Heart left ventricle (tissue), 16 donors: ENCODE measurements around the gene CDC27. TPM values are rescaled to one million over a fixed set of nuclear protein-coding genes. Genes with fewer than 3 reads are reported as not detected.

Source experiments
- ATAC-seq, 4 donors: fragments of 200-7000 bp; cut with Tn5 transposase; one replicate each; pipeline ENCODE4 v1.9.1; 2020 to 2022; ENCODE audit warnings: moderate library complexity in 4 of 4, mild to moderate bottlenecking in 3 of 4, moderate number of reproducible peaks in 1 of 4
- DNase-seq, 5 donors: peaks; one replicate each; pipeline ENCODE4 v3.0.0-alpha.2; 2020
- H3K27ac ChIP-seq, 12 donors: fragments of 200-600 bp; sonication (generic) in 4 of 12; one replicate each; pipeline versions ENCODE4 v1.5.0 to v1.8.0; 2016 to 2022; ENCODE audit warnings: mild to moderate bottlenecking in 2 of 12
- H3K27me3 ChIP-seq, 9 donors: fragments of 200-600 bp; sonication (generic) in 2 of 9; one replicate each; pipeline versions ENCODE4 v1.5.1 to v1.8.0; 2016 to 2022; ENCODE audit warnings: mild to moderate bottlenecking in 3 of 9
- H3K36me3 ChIP-seq, 9 donors: fragments of 200-600 bp; sonication (generic) in 2 of 9; one replicate each; pipeline versions ENCODE4 v1.5.0 to v1.8.0; 2018 to 2022; ENCODE audit warnings: mild to moderate bottlenecking in 2 of 9
- H3K4me1 ChIP-seq, 12 donors: fragments of 200-600 bp; sonication (generic) in 4 of 12; one replicate each; pipeline versions ENCODE4 v1.5.0 to v1.8.0; 2016 to 2022; ENCODE audit warnings: mild to moderate bottlenecking in 3 of 12
- H3K4me3 ChIP-seq, 12 donors: fragments of 200-600 bp; sonication (generic) in 4 of 12; one replicate each; pipeline versions ENCODE4 v1.5.0 to v1.8.0; 2017 to 2022; ENCODE audit warnings: mild to moderate bottlenecking in 9 of 12, moderate library complexity in 4 of 12
- H3K9me3 ChIP-seq, 12 donors: fragments of 200-600 bp; sonication (generic) in 4 of 12; one replicate each; pipeline versions ENCODE4 v1.5.0 to v1.8.0; 2016 to 2022; ENCODE audit warnings: mild to moderate bottlenecking in 1 of 12
- POLR2A ChIP-seq, 2 donors: fragments of 450-650 bp; IDR thresholded peaks; one replicate each; pipeline ENCODE4 v1.6.1; 2017; ENCODE audit warnings: antibody characterized with exemption in 2 of 2, mild to moderate bottlenecking in 2 of 2, moderate library complexity in 2 of 2
- WGBS, 4 donors: extraction: QIAGEN DNeasy Blood & Tissue Kit in 2 of 4; methylation state at CpG; one replicate each; pipeline versions ENCODE4 v1.1.5 to v1.1.7; 2013 to 2018; 5-methylcytosine and 5-hydroxymethylcytosine counted together
- intact Hi-C, 10 donors: fragments of 100-400 bp; cut with DNase I; formaldehyde crosslinking; loops; one replicate each; pipeline versions ENCODE4 v1.11.1 to v1.14.2; 2022
- polyA plus RNA-seq, 2 donors: library from polyadenylated mRNA; stranded (reverse); fragments of 200-250 nt; gene quantifications; one replicate each; pipeline ENCODE4 v1.2.3, GENCODE V29; 2013
- total RNA-seq, 9 donors: library from RNA; depleted of rRNA in 2 of 9; stranded (reverse); fragments of >200 nt in 2 of 9; fragmentation: NEBNext Ultra II Directional in 3 of 9; extraction: Animal tissue kit (Norgen Biotek cat#: 25700) in 3 of 9; gene quantifications; one replicate each; pipeline versions ENCODE4 v1.1.0 to v1.2.4, GENCODE V29; 2016 to 2023
- TF ChIP-seq, protein P1 (sequence below), 12 donors: fragments of 200-600 bp; sonication (generic) in 4 of 12; IDR thresholded peaks; one replicate each; pipeline versions ENCODE4 v1.5.0 to v1.8.0; 2018 to 2022; ENCODE audit warnings: antibody characterized with exemption in 12 of 12, mild to moderate bottlenecking in 5 of 12
- donor health status: ischemic (EF 13 %, LVEDD 7.1; RV severe dilation, severe dysfunction).
- donor health status: healthy with polysubstance abuse.
- donor health status: DM: no; HTN: yes; CAD: no.
- donor health status: DM: no; HTN: no; CAD: no.
- donor health status: ischemic (EF 25% LVEDD 6.9; RV normal size, moderate dysfunction).
- donor health status: ischemic (EF 25% LVEDD 5.7; RV mildly dilated, moderate dysfunction).
- donor health status: healthy.
- donor health status: DM: yes; HTN: yes; CAD: no.
- donor health status: ischemic (EF 35%, LVEDD 5.7; RV mildly dilated, moderate dysfunction).
- donor health status: nonischemic (EF 11% LVEDD 7.7; RV severe dilation, severe dysfunction).
- donor health status: DM: yes; HTN: yes; CAD: no.
- donor health status: PGD.
- donor health status: ischemic (EF 29% LVEDD 5.4; RV normal size, mild dysfunction).
- donor health status: nonischemic (EF 23%, LVEDD 6.1; RV moderate dilation, normal function).

The CDC27 gene
- total and polyA plus RNA-seq, 11 donors, result 10.4 to 110 (median 78.0) TPM

DNA sequence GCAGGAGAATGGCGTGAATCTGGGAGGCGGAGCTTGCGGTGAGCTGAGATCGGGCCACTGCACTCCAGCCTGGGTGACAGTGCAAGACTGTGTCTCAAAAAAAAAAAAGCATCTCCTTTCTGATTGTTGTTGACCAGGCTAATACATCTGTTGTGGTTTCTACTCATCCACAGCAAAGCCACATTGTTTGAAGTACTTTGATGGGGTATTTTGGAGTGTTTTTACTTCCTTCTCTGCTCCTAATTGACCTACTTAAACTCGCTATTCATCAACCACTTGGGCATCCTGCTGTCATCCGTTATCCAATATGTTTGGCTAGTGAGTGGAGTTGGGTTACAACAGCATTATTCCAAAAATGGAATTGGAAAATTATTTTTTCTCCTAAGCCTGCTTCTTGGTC lies 3.5 kb upstream of the CDC27 start:
- peaks cover 1 to 12% (median 5%) of the 10 kb centered on the region in 12 donors for H3K4me1 ChIP-seq
- DNase-seq, result no peak
- H3K36me3 ChIP-seq, result no peaks in the 10 kb centered on the region
- WGBS, 4 donors, result 85 to 94% (median 87%) methylated on average over 6 of the region's 6 CpGs
- H3K27me3 ChIP-seq, result no peaks in the 10 kb centered on the region
- intact Hi-C loops, result no loop called here
- ATAC-seq, result no peak
- H3K27ac ChIP-seq, result no peak overlapping the region
- no peaks in the 10 kb centered on the region for H3K9me3 ChIP-seq
- no peak for TF ChIP-seq POLR2A (IDR thresholded peaks at IDR 0.05)
- TF ChIP-seq, protein P1, sequence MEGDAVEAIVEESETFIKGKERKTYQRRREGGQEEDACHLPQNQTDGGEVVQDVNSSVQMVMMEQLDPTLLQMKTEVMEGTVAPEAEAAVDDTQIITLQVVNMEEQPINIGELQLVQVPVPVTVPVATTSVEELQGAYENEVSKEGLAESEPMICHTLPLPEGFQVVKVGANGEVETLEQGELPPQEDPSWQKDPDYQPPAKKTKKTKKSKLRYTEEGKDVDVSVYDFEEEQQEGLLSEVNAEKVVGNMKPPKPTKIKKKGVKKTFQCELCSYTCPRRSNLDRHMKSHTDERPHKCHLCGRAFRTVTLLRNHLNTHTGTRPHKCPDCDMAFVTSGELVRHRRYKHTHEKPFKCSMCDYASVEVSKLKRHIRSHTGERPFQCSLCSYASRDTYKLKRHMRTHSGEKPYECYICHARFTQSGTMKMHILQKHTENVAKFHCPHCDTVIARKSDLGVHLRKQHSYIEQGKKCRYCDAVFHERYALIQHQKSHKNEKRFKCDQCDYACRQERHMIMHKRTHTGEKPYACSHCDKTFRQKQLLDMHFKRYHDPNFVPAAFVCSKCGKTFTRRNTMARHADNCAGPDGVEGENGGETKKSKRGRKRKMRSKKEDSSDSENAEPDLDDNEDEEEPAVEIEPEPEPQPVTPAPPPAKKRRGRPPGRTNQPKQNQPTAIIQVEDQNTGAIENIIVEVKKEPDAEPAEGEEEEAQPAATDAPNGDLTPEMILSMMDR (IDR thresholded peaks at IDR 0.05), result no peak
- H3K4me3 ChIP-seq, result no peak overlapping the region

DNA sequence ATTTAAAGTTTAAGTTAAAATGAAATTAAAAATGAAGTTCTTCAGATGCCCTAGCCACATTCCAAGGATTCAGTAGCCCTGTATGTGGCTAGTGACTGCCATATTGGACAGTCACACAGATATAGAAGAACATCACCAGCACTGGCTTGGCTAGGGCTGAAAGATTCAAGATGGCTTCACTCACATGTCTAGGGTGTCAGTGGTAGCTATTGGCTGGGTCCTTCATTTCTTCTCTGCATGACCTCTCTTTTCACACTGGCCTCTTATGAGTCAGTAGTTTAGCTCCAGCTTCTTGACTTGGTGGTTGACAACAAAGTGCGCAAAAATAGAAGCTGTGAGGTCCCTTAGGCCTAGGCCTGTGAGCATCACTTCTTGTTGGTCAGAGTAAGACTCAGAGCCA lies 1.7 kb upstream of the CDC27 start:
- 95 to 100% (median 99%) methylated on average over 1 of the region's 1 CpG for WGBS, 4 donors
- TF ChIP-seq, protein P1 (IDR thresholded peaks at IDR 0.05), result no peak
- no peak for TF ChIP-seq POLR2A (IDR thresholded peaks at IDR 0.05)
- no peaks in the 10 kb centered on the region for H3K36me3 ChIP-seq
- H3K27ac ChIP-seq, result no peak overlapping the region
- no peaks in the 10 kb centered on the region for H3K27me3 ChIP-seq
- no peak overlapping the region for H3K4me3 ChIP-seq
- H3K9me3 ChIP-seq, result no peaks in the 10 kb centered on the region
- DNase-seq (no peak), ATAC-seq (no peak)
- peaks cover 8 to 30% (median 23%) of the 10 kb centered on the region in 12 donors for H3K4me1 ChIP-seq
- intact Hi-C loops, result no loop called here

DNA sequence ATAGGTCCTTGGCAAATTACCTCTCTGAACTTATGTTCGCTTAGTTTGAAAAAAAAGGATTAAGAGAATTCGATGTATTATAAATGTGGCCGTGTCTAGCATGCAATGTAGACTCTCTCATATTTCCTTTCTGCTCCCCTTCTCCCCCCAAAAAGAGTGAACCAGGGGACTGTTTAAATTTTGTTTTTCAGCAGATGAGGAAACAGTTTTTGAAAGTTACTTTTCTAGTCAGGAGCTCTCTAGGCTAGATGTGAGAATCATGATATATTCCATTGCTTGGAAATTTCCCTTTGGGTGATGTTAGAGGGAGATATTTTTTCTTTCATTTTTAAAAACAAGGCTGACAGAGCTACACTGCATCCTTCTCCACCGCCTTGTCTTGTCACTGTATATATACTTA lies 1.1 kb upstream of the CDC27 start:
- DNase-seq (no peak), ATAC-seq (no peak)
- no peaks in the 10 kb centered on the region for H3K36me3 ChIP-seq
- intact Hi-C loops, result no loop called here
- no peaks in the 10 kb centered on the region for H3K27me3 ChIP-seq
- TF ChIP-seq POLR2A (IDR thresholded peaks at IDR 0.05), result no peak
- TF ChIP-seq, protein P1 (IDR thresholded peaks at IDR 0.05), result no peak
- H3K9me3 ChIP-seq, result no peaks in the 10 kb centered on the region
- H3K4me1 ChIP-seq, result peaks cover 8 to 35% (median 27%) of the 10 kb centered on the region in 12 donors
- H3K27ac ChIP-seq, result no peak overlapping the region
- H3K4me3 ChIP-seq, result peak overlapping the region in 1 of 12 donors; percentile 86
- WGBS, 4 donors, result 96 to 98% (median 98%) methylated on average over 4 of the region's 4 CpGs

DNA sequence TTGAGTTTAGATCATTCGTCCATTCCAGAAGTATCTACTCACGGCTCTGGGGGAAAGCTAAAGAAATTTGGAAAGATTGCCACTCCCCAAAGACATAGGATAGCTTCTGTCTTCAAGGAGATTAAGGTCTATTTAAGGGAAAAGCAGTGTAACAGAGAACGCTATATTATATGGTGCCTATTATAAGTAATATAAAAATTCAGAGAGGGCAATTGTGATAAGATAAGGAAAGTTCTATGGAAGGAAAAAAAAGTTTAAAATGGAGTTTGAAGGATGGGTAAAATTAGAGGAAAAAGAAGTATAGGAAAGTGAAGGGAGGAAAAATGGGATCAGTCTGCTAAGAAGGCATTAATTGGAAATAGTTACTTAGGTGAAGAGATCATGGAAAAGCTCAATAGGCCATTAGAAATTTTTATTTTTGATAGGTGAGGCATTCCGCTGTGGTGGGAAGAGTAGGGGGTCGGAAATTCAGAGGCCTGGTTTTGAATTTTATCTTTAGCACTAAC lies 690 bp upstream of the CDC27 start:
- Histone ChIP-seq H3K4me1 (peaks cover 8 to 39% (median 28%) of the 10 kb centered on the region in 12 donors), H3K36me3 (no peaks in the 10 kb centered on the region), H3K4me3 (peak overlapping the region in 11 of 12 donors; percentile 27 to 94 (median 83)), H3K27ac (peak overlapping the region in 11 of 12 donors; percentile 61 to 99 (median 97)), H3K9me3 (no peaks in the 10 kb centered on the region), H3K27me3 (no peaks in the 10 kb centered on the region)
- TF ChIP-seq, protein P1 (IDR thresholded peaks at IDR 0.05), result peak in 1 of 12 donors; percentile 3
- TF ChIP-seq POLR2A (IDR thresholded peaks at IDR 0.05), result no peak
- 38 to 43% (median 38%) methylated on average over 5 of the region's 5 CpGs for WGBS, 4 donors
- ATAC-seq, result no peak
- intact Hi-C loops, result loop anchor here in 2 of 10 donors (2.0 kb wide), 1 partner anchor 35 kb away; no protein-coding TSS in a partner anchor
- DNase-seq, result no peak
